Measurements from ENCODE around the gene ZFP42. TPM values are rescaled to one million over a fixed set of nuclear protein-coding genes. Genes with fewer than 3 reads are reported as not detected.

Gene ZFP42
- total RNA-seq, 1 donor from 2014 or later: not detected

GRCh38 chr4:188053302-188053701 lies 57.7 kb downstream of the ZFP42 start:
- H3K4me1 Mint-ChIP-seq: no peaks in the 10 kb centered on the region
- H3K27me3 Mint-ChIP-seq: no peaks in the 10 kb centered on the region
- H3K36me3 Mint-ChIP-seq (ENCODE audit: low read depth): no peaks in the 10 kb centered on the region
- ChIA-PET POLR2A (no interaction called here), CTCF (no interaction called here)
- intact Hi-C loops (cut with micrococcal nuclease): no loop called here
- no peak overlapping the region for H3K4me3 Mint-ChIP-seq
- peaks cover 4% of the 10 kb centered on the region for H3K9me3 Mint-ChIP-seq
- DNase-seq (no peak), ATAC-seq (ENCODE audit: low read depth) (no peak)
- no peak overlapping the region for H3K27ac Mint-ChIP-seq
- no peak for TF ChIP-seq CTCF (IDR thresholded peaks at IDR 0.05)

Other genes with a start within 250 kb of the ZFP42 start
- not detected in 2 replicates for gene TRIML2, start 113.8 kb downstream of the ZFP42 start, total RNA-seq
- not detected in 2 replicates for gene TRIML1, start 143.7 kb downstream of the ZFP42 start, total RNA-seq

All from activated B cell treated with CpG ODN at 0.5 μM for 24 hours (primary cell).